Fibroblast of lung (primary cell): ENCODE measurements around the gene CES3. TPM values are rescaled to one million over a fixed set of nuclear protein-coding genes. Genes with fewer than 3 reads are reported as not detected.

Experiments used
- DNase-seq, 2 donors: peaks; one replicate each; pipeline versions ENCODE4 v3.0.0 to v3.0.0-alpha.2; 2010; ENCODE audit warnings: low read depth in 2 of 2
- H2AFZ ChIP-seq: 2 replicates; pipeline ENCODE4 v1.5.1; 2012; ENCODE audit warnings: low read length, control low read depth, inconsistent platforms
- H3K27ac ChIP-seq: 2 replicates; pipeline ENCODE4 v1.5.1; 2011; ENCODE audit warnings: low read length, control low read depth; ENCODE audit not compliant: insufficient read depth
- H3K27me3 ChIP-seq: 2 replicates; pipeline ENCODE4 v1.5.1; 2011; ENCODE audit warnings: mild to moderate bottlenecking, low read length; ENCODE audit not compliant: control insufficient read depth, insufficient read depth
- H3K36me3 ChIP-seq: 2 replicates; pipeline ENCODE4 v1.5.1; 2011; ENCODE audit warnings: low read length; ENCODE audit not compliant: control insufficient read depth, insufficient read depth
- H3K4me1 ChIP-seq: 2 replicates; pipeline ENCODE4 v1.5.1; 2011; ENCODE audit warnings: low read length; ENCODE audit not compliant: control insufficient read depth, insufficient read depth; ENCODE audit errors: extremely low read depth
- H3K4me2 ChIP-seq: 2 replicates; pipeline ENCODE4 v1.5.1; 2011; ENCODE audit warnings: low read length, control low read depth; ENCODE audit not compliant: insufficient read depth; ENCODE audit errors: extremely low read depth
- H3K4me3 ChIP-seq, 4 experiments: fragments of 200-600 bp in 1 of 4; sonication (generic) in 1 of 4; replicated peaks in 1 of 4; 2 replicates each; pipeline ENCODE4 v1.5.1; 2011 to 2016; ENCODE audit warnings: low read length in 4 of 4, low read depth in 3 of 4, mild to moderate bottlenecking in 3 of 4, control low read depth in 2 of 4, inconsistent platforms in 1 of 4, mixed read lengths in 1 of 4; ENCODE audit not compliant: insufficient read depth in 1 of 4; ENCODE audit errors: control extremely low read depth in 1 of 4
- H3K79me2 ChIP-seq: 2 replicates; pipeline ENCODE4 v1.5.1; 2012; ENCODE audit warnings: mild to moderate bottlenecking, low read length, inconsistent platforms; ENCODE audit not compliant: control insufficient read depth, insufficient read depth
- H3K9ac ChIP-seq: 2 replicates; pipeline ENCODE4 v1.5.1; 2011; ENCODE audit warnings: mild to moderate bottlenecking, low read length, control low read depth; ENCODE audit not compliant: insufficient read depth
- H3K9me3 ChIP-seq: 2 replicates; pipeline ENCODE4 v1.5.1; 2012; ENCODE audit warnings: low read depth, low read length; ENCODE audit not compliant: control insufficient read depth, insufficient read depth
- H4K20me1 ChIP-seq: 2 replicates; pipeline ENCODE4 v1.5.1; 2011; ENCODE audit warnings: low read length; ENCODE audit not compliant: control insufficient read depth, insufficient read depth; ENCODE audit errors: extremely low read depth
- EZH2 ChIP-seq: IDR thresholded peaks from 2 replicates; pipeline ENCODE4 v1.5.1; 2012; ENCODE audit warnings: low read length, control low read depth, mild to moderate bottlenecking; ENCODE audit errors: missing control alignments
- polyA plus RNA-seq, 2 donors: library from polyadenylated mRNA; depleted of rRNA in 1 of 2; stranded (reverse) in 1 of 2; unstranded in 1 of 2; fragments of >200 nt; gene quantifications; 2 replicates each; pipeline ENCODE4 v1.2.1, GENCODE V29; 2011 to 2012; ENCODE audit warnings: missing spikeins in 1 of 2
- total RNA-seq: library from RNA; depleted of rRNA; stranded (reverse); fragments of >200 nt; gene quantifications from 2 replicates; pipeline ENCODE4 v1.2.1, GENCODE V29; 2014
- TF ChIP-seq, protein P1 (sequence below), 2 donors: IDR thresholded peaks in 1 of 2; conservative IDR thresholded peaks in 1 of 2; 1 replicate in 1 of 2; 2 replicates in 1 of 2; pipeline ENCODE4 v1.5.1; 2011 to 2012; ENCODE audit warnings: low read length in 2 of 2, control low read depth in 1 of 2, inconsistent platforms in 1 of 2, low read depth in 1 of 2, mild to moderate bottlenecking in 1 of 2

The CES3 gene
- total and polyA plus RNA-seq, 2 donors (not counting 1 experiment from before 2014, with no cell fraction given): 0.01 to 1.3 TPM

DNA sequence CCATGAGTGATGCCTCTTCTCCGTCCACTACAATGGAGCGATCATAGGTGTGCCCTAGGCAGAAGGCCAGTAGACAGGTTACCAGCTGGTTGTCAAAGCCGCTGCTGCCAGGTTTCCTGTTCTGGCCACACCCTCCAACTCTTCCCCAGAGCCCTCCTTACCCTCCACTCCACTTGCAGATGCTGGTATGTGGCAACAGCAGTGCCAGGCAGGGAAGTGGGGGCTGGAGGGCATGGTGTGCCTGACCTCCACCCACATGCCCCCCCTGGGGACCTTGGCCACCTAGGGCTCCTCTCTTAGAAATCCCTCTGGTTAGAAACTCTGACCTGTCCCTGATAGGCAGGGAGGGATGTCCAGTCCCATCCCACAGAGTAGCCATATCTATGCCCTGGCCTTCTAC is 37.2 kb upstream of the CES3 start:
- peak overlapping the region in 2 of 4 experiments; percentile 13 to 67 for H3K4me3 ChIP-seq
- no peaks in the 10 kb centered on the region for H4K20me1 ChIP-seq
- no peak overlapping the region for H3K9ac ChIP-seq
- H3K36me3 ChIP-seq: peaks cover 3% of the 10 kb centered on the region
- no peak overlapping the region for H3K27ac ChIP-seq
- no peak for DNase-seq
- H3K79me2 ChIP-seq: no peaks in the 10 kb centered on the region
- no peak overlapping the region for H2AFZ ChIP-seq
- H3K4me1 ChIP-seq: peaks cover 36% of the 10 kb centered on the region
- TF ChIP-seq, protein P1, sequence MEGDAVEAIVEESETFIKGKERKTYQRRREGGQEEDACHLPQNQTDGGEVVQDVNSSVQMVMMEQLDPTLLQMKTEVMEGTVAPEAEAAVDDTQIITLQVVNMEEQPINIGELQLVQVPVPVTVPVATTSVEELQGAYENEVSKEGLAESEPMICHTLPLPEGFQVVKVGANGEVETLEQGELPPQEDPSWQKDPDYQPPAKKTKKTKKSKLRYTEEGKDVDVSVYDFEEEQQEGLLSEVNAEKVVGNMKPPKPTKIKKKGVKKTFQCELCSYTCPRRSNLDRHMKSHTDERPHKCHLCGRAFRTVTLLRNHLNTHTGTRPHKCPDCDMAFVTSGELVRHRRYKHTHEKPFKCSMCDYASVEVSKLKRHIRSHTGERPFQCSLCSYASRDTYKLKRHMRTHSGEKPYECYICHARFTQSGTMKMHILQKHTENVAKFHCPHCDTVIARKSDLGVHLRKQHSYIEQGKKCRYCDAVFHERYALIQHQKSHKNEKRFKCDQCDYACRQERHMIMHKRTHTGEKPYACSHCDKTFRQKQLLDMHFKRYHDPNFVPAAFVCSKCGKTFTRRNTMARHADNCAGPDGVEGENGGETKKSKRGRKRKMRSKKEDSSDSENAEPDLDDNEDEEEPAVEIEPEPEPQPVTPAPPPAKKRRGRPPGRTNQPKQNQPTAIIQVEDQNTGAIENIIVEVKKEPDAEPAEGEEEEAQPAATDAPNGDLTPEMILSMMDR (conservative IDR thresholded peaks at IDR 0.05 in 1 of 2, IDR thresholded peaks at IDR 0.05 in 1 of 2; ENCODE audit: low read depth in 1 of 2, low read length in 2 of 2): no peak
- no peak for TF ChIP-seq EZH2
- peak overlapping the region; percentile 58 for H3K4me2 ChIP-seq
- H3K27me3 ChIP-seq: peaks cover 2% of the 10 kb centered on the region
- H3K9me3 ChIP-seq: no peaks in the 10 kb centered on the region

DNA sequence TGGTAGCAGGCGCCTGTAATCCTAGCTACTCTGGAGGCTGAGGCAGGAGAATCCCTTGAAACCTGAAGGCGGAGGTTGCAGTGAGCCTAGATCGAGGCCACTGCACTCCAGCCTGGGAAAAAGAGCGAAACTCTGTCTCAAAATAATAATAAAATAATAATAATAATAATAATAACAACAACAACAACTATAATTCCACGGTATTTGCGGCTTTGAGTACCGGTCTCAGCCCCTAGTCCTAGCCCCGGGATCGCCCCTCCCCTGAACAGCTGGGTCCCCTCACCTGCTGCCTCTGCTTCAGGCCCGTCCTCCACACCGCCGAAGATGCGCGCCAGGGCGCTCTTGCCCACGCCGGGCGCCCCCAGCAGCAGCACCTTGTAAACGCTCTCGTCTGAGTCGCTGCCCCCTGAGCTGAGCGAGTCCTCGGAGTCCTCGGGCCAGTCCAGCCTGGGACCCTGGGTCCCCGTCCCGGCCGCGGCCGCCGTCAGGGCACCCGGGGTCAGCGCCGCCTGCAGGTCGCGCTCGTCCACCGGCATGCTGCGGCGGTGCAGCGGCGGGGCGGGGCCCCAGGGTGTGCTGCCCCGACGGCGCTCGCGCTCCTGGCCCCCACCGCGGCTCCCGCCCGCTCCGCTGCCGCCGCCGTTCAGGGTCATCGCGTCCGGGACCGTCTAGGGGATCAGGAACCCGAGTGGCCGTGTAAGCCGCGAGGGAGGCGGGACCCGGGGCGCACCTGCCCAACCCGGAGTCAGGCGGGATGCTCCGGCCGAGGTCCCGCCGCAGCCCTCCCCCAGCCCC is 36.3 kb upstream of the CES3 start:
- Histone ChIP-seq H2AFZ (no peak overlapping the region), H3K27me3 (peaks cover 2% of the 10 kb centered on the region), H3K79me2 (no peaks in the 10 kb centered on the region), H3K9ac (peak overlapping the region; percentile 57), H4K20me1 (no peaks in the 10 kb centered on the region), H3K27ac (peak overlapping the region; percentile 36), H3K9me3 (no peaks in the 10 kb centered on the region), H3K36me3 (peaks cover 3% of the 10 kb centered on the region), H3K4me1 (peaks cover 36% of the 10 kb centered on the region), H3K4me3 (peak overlapping the region in 3 of 4 experiments; percentile 46 to 67 (median 50)), H3K4me2 (peak overlapping the region; percentile 83)
- TF ChIP-seq, protein P1 (conservative IDR thresholded peaks at IDR 0.05 in 1 of 2, IDR thresholded peaks at IDR 0.05 in 1 of 2; ENCODE audit: low read depth in 1 of 2, low read length in 2 of 2): peak in 1 of 2 donors; percentile 33
- no peak for TF ChIP-seq EZH2
- no peak for DNase-seq

DNA sequence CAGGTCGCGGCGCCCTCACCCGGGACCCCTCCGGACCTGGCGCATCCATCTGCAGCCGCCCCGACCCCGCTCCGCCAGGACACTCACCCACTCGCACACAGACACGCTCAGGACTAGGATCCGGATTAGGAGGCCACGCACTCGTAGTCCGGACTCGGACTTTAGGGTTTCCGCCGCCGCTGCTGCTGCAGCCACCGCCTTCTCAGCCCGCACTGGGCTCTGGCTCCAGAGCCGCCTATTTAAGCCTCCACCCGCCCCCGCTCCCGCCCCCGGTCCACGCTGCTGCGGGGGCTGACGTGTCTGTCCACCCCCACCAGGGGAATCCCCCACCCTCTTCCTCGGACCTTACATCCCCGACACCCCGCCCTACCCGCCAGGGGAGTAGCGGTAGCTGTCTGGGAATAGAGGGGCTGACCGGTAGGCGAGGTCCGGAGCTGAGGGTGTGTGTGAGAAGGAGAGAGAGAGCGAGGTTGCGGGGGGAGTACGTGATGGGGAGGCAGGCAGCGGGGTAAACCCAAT is 35.7 kb upstream of the CES3 start, which contains the start of gene RRAD:
Gene RRAD, minus strand, starts transcription at position 214 of the 519 bp plus-strand sequence. CDS start 356 bp downstream, outside the sequence.
- Histone ChIP-seq H4K20me1 (no peaks in the 10 kb centered on the region), H2AFZ (no peak within 1 kb of the TSS), H3K36me3 (peaks cover 3% of the 10 kb centered on the region), H3K4me3 (peak within 1 kb of the TSS in 3 of 4 experiments; percentile 46 to 67 (median 50)), H3K79me2 (no peaks in the 10 kb centered on the region), H3K27ac (peak within 1 kb of the TSS; percentile 78), H3K4me1 (peaks cover 36% of the 10 kb centered on the region), H3K9me3 (no peaks in the 10 kb centered on the region), H3K9ac (peak within 1 kb of the TSS; percentile 57), H3K4me2 (peak within 1 kb of the TSS; percentile 83), H3K27me3 (peaks cover 2% of the 10 kb centered on the region)
- DNase-seq: peak; percentile 22 to 29
- TF ChIP-seq EZH2: no peak
- TF ChIP-seq, protein P1 (conservative IDR thresholded peaks at IDR 0.05 in 1 of 2, IDR thresholded peaks at IDR 0.05 in 1 of 2; ENCODE audit: low read depth in 1 of 2, low read length in 2 of 2): no peak
